MM.1S (cell line): ENCODE data around the gene GALNT10.

Source experiments
- CTCF ChIP-seq: fragments of 300-600 bp; sonication (generic); IDR thresholded peaks from 2 replicates; pipeline ENCODE4 v1.5.1; 2016; ENCODE audit warnings: antibody characterized with exemption, low read length, mixed read lengths
- EZH2 ChIP-seq: fragments of 300-600 bp; sonication (generic); optimal IDR thresholded peaks from 2 replicates; pipeline ENCODE3; 2017; ENCODE audit warnings: low read depth, mild to moderate bottlenecking, antibody characterized with exemption, low read length, mixed read lengths

DNA sequence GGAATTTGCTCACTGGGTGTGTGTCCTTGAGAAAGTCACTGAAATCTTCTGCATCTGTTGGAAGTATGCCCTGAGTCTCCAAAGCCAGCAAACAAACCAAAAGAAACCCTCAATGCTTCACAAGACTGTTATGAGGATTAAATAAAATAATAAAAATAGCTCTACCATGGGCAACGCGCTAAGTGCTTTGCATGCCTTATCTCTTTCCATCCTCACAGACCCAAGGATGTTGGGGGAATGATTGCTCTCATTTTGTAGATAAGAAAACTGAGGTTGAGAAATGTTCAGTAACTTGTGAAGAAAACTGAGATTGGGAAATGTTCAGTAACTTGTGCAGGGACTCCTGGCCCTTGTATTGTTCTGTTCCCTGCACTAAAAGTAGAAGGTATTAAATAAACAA, 279.6 kb downstream of the GALNT10 start:
- no peak for TF ChIP-seq CTCF
- no peak for TF ChIP-seq EZH2
